ENCODE results near the gene DGCR2.

- TF ChIP-seq EZH2 (optimal IDR thresholded peaks at IDR 0.05; ENCODE audit: low read depth, low read length) (no peak), CTCF (IDR thresholded peaks at IDR 0.05; ENCODE audit: low read length) (no peak), EZH2phosphoT487 (IDR thresholded peaks at IDR 0.05; ENCODE audit: low read length) (no peak)
Observed at GRCh38 chr22:19067696-19068348, 54.4 kb downstream of the DGCR2 start.
